Panc1 (cell line): Measurements from ENCODE around the gene LY86. TPM values are rescaled to one million over a fixed set of nuclear protein-coding genes. Genes with fewer than 3 reads are reported as not detected.
A peak's percentile ranks its signal among the peaks of the same experiment; 100 is the strongest.

ENCODE experiments used
- ATAC-seq: fragments of 200-7000 bp; cut with Tn5 transposase; 2 replicates; pipeline ENCODE4 v1.9.1; 2020; ENCODE audit warnings: mild to moderate bottlenecking, moderate library complexity
- BruUV-seq: library from RNA; stranded (reverse); fragments of 400-500 nt; replicated peaks from 2 replicates; lab custom pipeline; 2021; lab: Mats Ljungman, UMichigan
- CTCF ChIA-PET: fragments of 300-600 bp; sonication (Branson Sonifier 250); formaldehyde crosslinking; loops from one replicate; lab custom pipeline; 2022; ENCODE audit warnings: antibody characterized with exemption; lab: Charles Lee
- POLR2A ChIA-PET: fragments of 300-600 bp; sonication (Branson Sonifier 250); formaldehyde crosslinking; loops from one replicate; lab custom pipeline; 2022; ENCODE audit warnings: antibody characterized with exemption; lab: Charles Lee
- DNase-seq: peaks from one replicate; pipeline ENCODE4 v3.0.0-alpha.2; 2010; ENCODE audit warnings: low read depth, low spot score
- H3K27ac ChIP-seq: 2 replicates; pipeline ENCODE4 v1.5.1; 2011; ENCODE audit warnings: mild to moderate bottlenecking, low read length, inconsistent platforms
- H3K27me3 ChIP-seq: fragments of 200-500 bp; sonication (Bioruptor generic); 2 replicates; pipeline ENCODE4 v1.6.0; 2014; ENCODE audit warnings: low read length, inconsistent platforms; ENCODE audit not compliant: control insufficient read depth, insufficient read depth
- H3K36me3 ChIP-seq: fragments of 200-500 bp; sonication (Bioruptor generic); 2 replicates; pipeline ENCODE4 v1.5.1; 2014; ENCODE audit warnings: inconsistent platforms, mild to moderate bottlenecking, low read length, moderate library complexity; ENCODE audit not compliant: control insufficient read depth, insufficient read depth
- H3K4me1 ChIP-seq: 2 replicates; pipeline ENCODE4 v1.5.1; 2011; ENCODE audit warnings: inconsistent platforms, mild to moderate bottlenecking, low read length, moderate library complexity; ENCODE audit not compliant: control insufficient read depth, insufficient read depth
- H3K4me3 ChIP-seq, 2 experiments: 2 replicates each; pipeline ENCODE4 v1.5.1; 2011 to 2012; ENCODE audit warnings: low read depth in 2 of 2, low read length in 2 of 2, mild to moderate bottlenecking in 2 of 2, inconsistent platforms in 1 of 2, moderate library complexity in 1 of 2
- H3K9me3 ChIP-seq: fragments of 200-500 bp; sonication (Bioruptor generic); 2 replicates; pipeline ENCODE4 v1.5.1; 2014; ENCODE audit warnings: low read depth, mild to moderate bottlenecking, inconsistent platforms, low read length, moderate library complexity; ENCODE audit not compliant: control insufficient read depth, insufficient read depth
- POLR2AphosphoS5 ChIP-seq: IDR thresholded peaks from 2 replicates; pipeline ENCODE4 v1.6.1; 2012; ENCODE audit warnings: mild to moderate bottlenecking, low read depth, low read length, moderate library complexity
- SIN3A ChIP-seq: IDR thresholded peaks from 2 replicates; pipeline ENCODE4 v1.6.1; 2012; ENCODE audit warnings: low read depth, mild to moderate bottlenecking, low read length, moderate library complexity, borderline replicate concordance; ENCODE audit not compliant: insufficient read depth
- TCF7L2 ChIP-seq: IDR thresholded peaks from 2 replicates; pipeline ENCODE4 v1.6.1; 2011; ENCODE audit warnings: mild to moderate bottlenecking, low read depth, low read length, inconsistent platforms
- in situ Hi-C: cut with HindIII; loops from 2 replicates; pipeline ENCODE4 v1.10.0; 2016; ENCODE audit warnings: low sequenced_read_pairs, low pct_unique_long_range_greater_than_20kb
- intact Hi-C: fragments of 100-400 bp; cut with micrococcal nuclease; formaldehyde crosslinking; loops from one replicate; pipeline ENCODE4 v1.10.0; 2022; ENCODE audit not compliant: unreplicated experiment
- total RNA-seq: library from RNA; stranded (reverse); gene quantifications from one replicate; pipeline ENCODE4 v1.2.1, GENCODE V29; 2021; ENCODE audit not compliant: unreplicated experiment
- TF ChIP-seq, protein P1 (sequence below), 2 experiments: IDR thresholded peaks; 2 replicates each; pipeline ENCODE4 v1.6.1; 2011 to 2012; ENCODE audit warnings: low read depth in 2 of 2, control low read depth in 1 of 2, low read length in 1 of 2, mild to moderate bottlenecking in 1 of 2, moderate library complexity in 1 of 2; ENCODE audit not compliant: insufficient read depth in 1 of 2
- TF ChIP-seq, protein P2 (sequence below): fragments of 450-650 bp; IDR thresholded peaks from 2 replicates; pipeline ENCODE4 v1.5.1; 2017; ENCODE audit warnings: mild to moderate bottlenecking

Gene LY86
- total RNA-seq, 1 experiment from 2014 or later: not detected

DNA sequence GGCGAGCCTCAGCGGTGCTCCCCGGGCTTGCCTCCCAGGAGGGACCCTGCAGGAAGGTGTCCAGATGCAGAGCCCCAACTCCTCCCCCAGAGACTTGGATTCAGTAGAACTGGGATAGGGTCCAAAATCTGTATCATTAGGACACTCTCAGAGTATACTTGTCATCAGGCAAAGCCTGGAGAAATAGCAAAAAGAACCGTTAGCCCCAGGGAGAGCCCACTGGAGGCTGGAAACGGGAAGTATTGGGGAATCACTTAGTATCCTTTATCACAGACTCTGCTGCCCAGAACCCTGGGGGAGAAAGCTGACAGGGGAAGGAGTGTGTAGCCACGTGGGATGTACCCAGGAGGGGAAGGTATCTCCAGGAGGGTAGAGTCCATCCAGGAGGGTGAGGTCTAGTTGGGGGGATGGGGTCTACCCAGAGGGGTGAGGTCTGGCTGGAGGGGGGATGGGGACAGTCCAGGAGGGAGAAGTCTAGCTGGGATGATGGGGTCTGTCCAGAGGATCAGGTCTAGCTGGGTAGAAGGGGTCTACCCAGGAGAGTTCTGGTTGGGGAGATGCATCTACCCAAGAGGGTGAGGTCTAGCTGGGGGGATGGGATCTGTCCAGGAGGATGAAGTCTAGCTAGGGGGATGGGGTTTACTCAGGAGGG is 107.2 kb downstream of the LY86 start:
- BruUV-seq: no TSS peak
- DNase-seq (no peak), ATAC-seq (no peak)
- H3K36me3 ChIP-seq: no peaks in the 10 kb centered on the region
- TF ChIP-seq POLR2AphosphoS5: no peak
- TF ChIP-seq, protein P1, sequence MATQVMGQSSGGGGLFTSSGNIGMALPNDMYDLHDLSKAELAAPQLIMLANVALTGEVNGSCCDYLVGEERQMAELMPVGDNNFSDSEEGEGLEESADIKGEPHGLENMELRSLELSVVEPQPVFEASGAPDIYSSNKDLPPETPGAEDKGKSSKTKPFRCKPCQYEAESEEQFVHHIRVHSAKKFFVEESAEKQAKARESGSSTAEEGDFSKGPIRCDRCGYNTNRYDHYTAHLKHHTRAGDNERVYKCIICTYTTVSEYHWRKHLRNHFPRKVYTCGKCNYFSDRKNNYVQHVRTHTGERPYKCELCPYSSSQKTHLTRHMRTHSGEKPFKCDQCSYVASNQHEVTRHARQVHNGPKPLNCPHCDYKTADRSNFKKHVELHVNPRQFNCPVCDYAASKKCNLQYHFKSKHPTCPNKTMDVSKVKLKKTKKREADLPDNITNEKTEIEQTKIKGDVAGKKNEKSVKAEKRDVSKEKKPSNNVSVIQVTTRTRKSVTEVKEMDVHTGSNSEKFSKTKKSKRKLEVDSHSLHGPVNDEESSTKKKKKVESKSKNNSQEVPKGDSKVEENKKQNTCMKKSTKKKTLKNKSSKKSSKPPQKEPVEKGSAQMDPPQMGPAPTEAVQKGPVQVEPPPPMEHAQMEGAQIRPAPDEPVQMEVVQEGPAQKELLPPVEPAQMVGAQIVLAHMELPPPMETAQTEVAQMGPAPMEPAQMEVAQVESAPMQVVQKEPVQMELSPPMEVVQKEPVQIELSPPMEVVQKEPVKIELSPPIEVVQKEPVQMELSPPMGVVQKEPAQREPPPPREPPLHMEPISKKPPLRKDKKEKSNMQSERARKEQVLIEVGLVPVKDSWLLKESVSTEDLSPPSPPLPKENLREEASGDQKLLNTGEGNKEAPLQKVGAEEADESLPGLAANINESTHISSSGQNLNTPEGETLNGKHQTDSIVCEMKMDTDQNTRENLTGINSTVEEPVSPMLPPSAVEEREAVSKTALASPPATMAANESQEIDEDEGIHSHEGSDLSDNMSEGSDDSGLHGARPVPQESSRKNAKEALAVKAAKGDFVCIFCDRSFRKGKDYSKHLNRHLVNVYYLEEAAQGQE (IDR thresholded peaks at IDR 0.05; ENCODE audit: insufficient read depth in 1 of 2, low read depth in 2 of 2, low read length in 1 of 2): no peak
- TF ChIP-seq, protein P2, sequence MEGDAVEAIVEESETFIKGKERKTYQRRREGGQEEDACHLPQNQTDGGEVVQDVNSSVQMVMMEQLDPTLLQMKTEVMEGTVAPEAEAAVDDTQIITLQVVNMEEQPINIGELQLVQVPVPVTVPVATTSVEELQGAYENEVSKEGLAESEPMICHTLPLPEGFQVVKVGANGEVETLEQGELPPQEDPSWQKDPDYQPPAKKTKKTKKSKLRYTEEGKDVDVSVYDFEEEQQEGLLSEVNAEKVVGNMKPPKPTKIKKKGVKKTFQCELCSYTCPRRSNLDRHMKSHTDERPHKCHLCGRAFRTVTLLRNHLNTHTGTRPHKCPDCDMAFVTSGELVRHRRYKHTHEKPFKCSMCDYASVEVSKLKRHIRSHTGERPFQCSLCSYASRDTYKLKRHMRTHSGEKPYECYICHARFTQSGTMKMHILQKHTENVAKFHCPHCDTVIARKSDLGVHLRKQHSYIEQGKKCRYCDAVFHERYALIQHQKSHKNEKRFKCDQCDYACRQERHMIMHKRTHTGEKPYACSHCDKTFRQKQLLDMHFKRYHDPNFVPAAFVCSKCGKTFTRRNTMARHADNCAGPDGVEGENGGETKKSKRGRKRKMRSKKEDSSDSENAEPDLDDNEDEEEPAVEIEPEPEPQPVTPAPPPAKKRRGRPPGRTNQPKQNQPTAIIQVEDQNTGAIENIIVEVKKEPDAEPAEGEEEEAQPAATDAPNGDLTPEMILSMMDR: no peak
- no peak for TF ChIP-seq TCF7L2
- TF ChIP-seq SIN3A: no peak
- H3K27ac ChIP-seq: no peak overlapping the region
- ChIA-PET CTCF (interaction anchor here (0.7 to 1.3 kb wide), 2 partner anchors 9 to 140 kb away, joined by 3 to 7 read pairs; no protein-coding TSS in a partner anchor), POLR2A (no interaction called here)
- H3K4me3 ChIP-seq: no peak overlapping the region
- H3K4me1 ChIP-seq: no peaks in the 10 kb centered on the region
- in situ Hi-C loops (no loop called here), intact Hi-C loops (no loop called here)
- no peaks in the 10 kb centered on the region for H3K9me3 ChIP-seq
- no peaks in the 10 kb centered on the region for H3K27me3 ChIP-seq

GRCh38 chr6:6696867-6697531 is 108.5 kb downstream of the LY86 start:
- POLR2A ChIA-PET: no interaction called here
- ATAC-seq: no peak
- no peak overlapping the region for H3K27ac ChIP-seq

More at GRCh38 chr6:6696867-6697531, 108.5 kb downstream of the LY86 start:
- Histone ChIP-seq H3K36me3 (no peaks in the 10 kb centered on the region), H3K27me3 (no peaks in the 10 kb centered on the region), H3K4me1 (no peaks in the 10 kb centered on the region), H3K9me3 (no peaks in the 10 kb centered on the region), H3K4me3 (no peak overlapping the region)
- in situ Hi-C loops: no loop called here
- TF ChIP-seq SIN3A: no peak
- TF ChIP-seq, protein P2: peak; percentile 85
- TF ChIP-seq TCF7L2: no peak
- no TSS peak for BruUV-seq
- CTCF ChIA-PET: interaction anchor here (0.5 to 1.3 kb wide), 3 partner anchors 10 to 172 kb away, joined by 3 to 7 read pairs (median 3); no protein-coding TSS in a partner anchor
- intact Hi-C loops: no loop called here
- DNase-seq: no peak
